K562 (cell line): ENCODE results near the gene LIPT1. TPM values are rescaled to one million over a fixed set of nuclear protein-coding genes. Genes with fewer than 3 reads are reported as not detected.

ENCODE experiments used
- BCOR ChIP-seq: fragments of 450-650 bp; IDR thresholded peaks from 2 replicates; pipeline ENCODE4 v1.6.1; 2016
- CBFA2T2 ChIP-seq: fragments of 450-650 bp; conservative IDR thresholded peaks from 2 replicates; pipeline ENCODE4 v1.6.1; 2017; ENCODE audit warnings: mild to moderate bottlenecking
- HSF4 ChIP-seq: fragments of 250-450 bp; sonication (Bioruptor Pico); IDR thresholded peaks from 2 replicates; pipeline ENCODE4 v2.1.2; 2022; ENCODE audit warnings: mild to moderate bottlenecking, moderate library complexity, borderline replicate concordance
- L3MBTL2 ChIP-seq: fragments of 450-650 bp; IDR thresholded peaks from 2 replicates; pipeline ENCODE4 v1.6.1; 2016; ENCODE audit warnings: mild to moderate bottlenecking, moderate library complexity
- MAFF ChIP-seq: IDR thresholded peaks from 2 replicates; pipeline ENCODE4 v1.6.1; 2012; ENCODE audit warnings: low read length, improper control_type of control experiment
- MYBL2 ChIP-seq, 2 experiments: fragments of 450-650 bp in 1 of 2; sonication (generic) in 1 of 2; formaldehyde crosslinking in 1 of 2; IDR thresholded peaks; 2 replicates each; pipeline versions ENCODE4 v1.6.1 to v1.8.1; 2017 to 2022; ENCODE audit warnings: borderline replicate concordance in 1 of 2, inconsistent platforms in 1 of 2, low read depth in 1 of 2, mild to moderate bottlenecking in 1 of 2, missing genetic modification reagents in 1 of 2, moderate library complexity in 1 of 2
- NR2C2 ChIP-seq, 2 experiments: fragments of 200-800 bp in 1 of 2; sonication (Bioruptor generic) in 1 of 2; sonication (generic) in 1 of 2; formaldehyde crosslinking in 1 of 2; IDR thresholded peaks; 2 replicates each; pipeline versions ENCODE4 v1.6.1 to v1.8.0; 2016 to 2022; ENCODE audit warnings: mild to moderate bottlenecking in 1 of 2, missing compliant biosample characterization in 1 of 2, missing genetic modification characterization in 1 of 2, missing genetic modification reagents in 1 of 2
- RBBP5 ChIP-seq: fragments of 200-600 bp; sonication (generic); IDR thresholded peaks from 2 replicates; pipeline ENCODE4 v1.6.1; 2012; ENCODE audit warnings: borderline replicate concordance, mild to moderate bottlenecking, low read length, control low read depth, inconsistent platforms; ENCODE audit not compliant: insufficient read depth, poor library complexity, severe bottlenecking
- RBM25 ChIP-seq: fragments of 200-400 bp; formaldehyde crosslinking; IDR thresholded peaks from 2 replicates; pipeline ENCODE4 v1.6.1; 2018; ENCODE audit warnings: low read length, low read depth, moderate library complexity; ENCODE audit not compliant: severe bottlenecking
- RFX7 ChIP-seq: fragments of 250-450 bp; sonication (Bioruptor Pico); IDR thresholded peaks from 2 replicates; pipeline ENCODE4 v1.5.1; 2021; ENCODE audit warnings: mild to moderate bottlenecking
- STAG1 ChIP-seq: sonication (generic); formaldehyde crosslinking; IDR thresholded peaks from 2 replicates; pipeline ENCODE4 v1.5.0; 2020; ENCODE audit warnings: missing genetic modification reagents, borderline replicate concordance
- TBL1XR1 ChIP-seq, 2 experiments: IDR thresholded peaks; 2 replicates each; pipeline ENCODE4 v1.6.1; 2012; ENCODE audit warnings: improper control_type of control experiment in 2 of 2, low read length in 2 of 2, mild to moderate bottlenecking in 1 of 2
- ZBTB5 ChIP-seq: fragments of 450-650 bp; IDR thresholded peaks from 2 replicates; pipeline ENCODE4 v1.6.1; 2017; ENCODE audit warnings: antibody characterized with exemption
- ZNF785 ChIP-seq: fragments of 250-450 bp; sonication (Bioruptor Pico); IDR thresholded peaks from 2 replicates; pipeline ENCODE4 v1.4.0; 2020; ENCODE audit warnings: mild to moderate bottlenecking
- polyA plus RNA-seq, 8 experiments: library from polyadenylated mRNA; depleted of rRNA in 4 of 8; stranded (reverse) in 5 of 8; unstranded in 3 of 8; fragments of >200 nt; fragmentation: Nextera tagmentation in 2 of 8; fragmentation: Illumina TruSeq in 1 of 8; extraction: Ambion mirVana in 2 of 8; extraction: Trizol in 1 of 8; gene quantifications; 2 replicates each; pipeline versions ENCODE4 v1.2.1 to v1.2.3, GENCODE V29; 2011 to 2014; ENCODE audit warnings: inconsistent platforms in 1 of 8, missing spikeins in 1 of 8
- total RNA-seq, 7 experiments: library from RNA; depleted of rRNA in 6 of 7; stranded (reverse); fragments of >200 nt in 6 of 7; fragmentation: Illumina TruSeq in 2 of 7; extraction: Trizol in 2 of 7; gene quantifications; 2 replicates each; pipeline versions ENCODE4 v1.2.1 to v1.2.3, GENCODE V29; 2011 to 2021; ENCODE audit warnings: low replicate concordance in 1 of 7
- TF ChIP-seq, protein P1 (sequence below): fragments of 250-450 bp; sonication (Bioruptor Pico); IDR thresholded peaks from 2 replicates; pipeline ENCODE4 v1.4.0; 2020
- TF ChIP-seq, protein P2 (sequence below): sonication (generic); formaldehyde crosslinking; IDR thresholded peaks from 2 replicates; pipeline ENCODE4 v1.8.0; 2022; ENCODE audit warnings: mild to moderate bottlenecking, missing genetic modification reagents

LIPT1 gene
- total and polyA plus RNA-seq, 9 of the 15 experiments (the other 6 are each of a cell fraction or from before 2014, with no cell fraction given) = 6.4 to 18.3 (median 11.6) TPM

GRCh38 chr2:99141110-99142108 lies 13.4 kb upstream of the LIPT1 start, which contains the start of gene C2orf15 (continued):
- TF ChIP-seq, protein P1, sequence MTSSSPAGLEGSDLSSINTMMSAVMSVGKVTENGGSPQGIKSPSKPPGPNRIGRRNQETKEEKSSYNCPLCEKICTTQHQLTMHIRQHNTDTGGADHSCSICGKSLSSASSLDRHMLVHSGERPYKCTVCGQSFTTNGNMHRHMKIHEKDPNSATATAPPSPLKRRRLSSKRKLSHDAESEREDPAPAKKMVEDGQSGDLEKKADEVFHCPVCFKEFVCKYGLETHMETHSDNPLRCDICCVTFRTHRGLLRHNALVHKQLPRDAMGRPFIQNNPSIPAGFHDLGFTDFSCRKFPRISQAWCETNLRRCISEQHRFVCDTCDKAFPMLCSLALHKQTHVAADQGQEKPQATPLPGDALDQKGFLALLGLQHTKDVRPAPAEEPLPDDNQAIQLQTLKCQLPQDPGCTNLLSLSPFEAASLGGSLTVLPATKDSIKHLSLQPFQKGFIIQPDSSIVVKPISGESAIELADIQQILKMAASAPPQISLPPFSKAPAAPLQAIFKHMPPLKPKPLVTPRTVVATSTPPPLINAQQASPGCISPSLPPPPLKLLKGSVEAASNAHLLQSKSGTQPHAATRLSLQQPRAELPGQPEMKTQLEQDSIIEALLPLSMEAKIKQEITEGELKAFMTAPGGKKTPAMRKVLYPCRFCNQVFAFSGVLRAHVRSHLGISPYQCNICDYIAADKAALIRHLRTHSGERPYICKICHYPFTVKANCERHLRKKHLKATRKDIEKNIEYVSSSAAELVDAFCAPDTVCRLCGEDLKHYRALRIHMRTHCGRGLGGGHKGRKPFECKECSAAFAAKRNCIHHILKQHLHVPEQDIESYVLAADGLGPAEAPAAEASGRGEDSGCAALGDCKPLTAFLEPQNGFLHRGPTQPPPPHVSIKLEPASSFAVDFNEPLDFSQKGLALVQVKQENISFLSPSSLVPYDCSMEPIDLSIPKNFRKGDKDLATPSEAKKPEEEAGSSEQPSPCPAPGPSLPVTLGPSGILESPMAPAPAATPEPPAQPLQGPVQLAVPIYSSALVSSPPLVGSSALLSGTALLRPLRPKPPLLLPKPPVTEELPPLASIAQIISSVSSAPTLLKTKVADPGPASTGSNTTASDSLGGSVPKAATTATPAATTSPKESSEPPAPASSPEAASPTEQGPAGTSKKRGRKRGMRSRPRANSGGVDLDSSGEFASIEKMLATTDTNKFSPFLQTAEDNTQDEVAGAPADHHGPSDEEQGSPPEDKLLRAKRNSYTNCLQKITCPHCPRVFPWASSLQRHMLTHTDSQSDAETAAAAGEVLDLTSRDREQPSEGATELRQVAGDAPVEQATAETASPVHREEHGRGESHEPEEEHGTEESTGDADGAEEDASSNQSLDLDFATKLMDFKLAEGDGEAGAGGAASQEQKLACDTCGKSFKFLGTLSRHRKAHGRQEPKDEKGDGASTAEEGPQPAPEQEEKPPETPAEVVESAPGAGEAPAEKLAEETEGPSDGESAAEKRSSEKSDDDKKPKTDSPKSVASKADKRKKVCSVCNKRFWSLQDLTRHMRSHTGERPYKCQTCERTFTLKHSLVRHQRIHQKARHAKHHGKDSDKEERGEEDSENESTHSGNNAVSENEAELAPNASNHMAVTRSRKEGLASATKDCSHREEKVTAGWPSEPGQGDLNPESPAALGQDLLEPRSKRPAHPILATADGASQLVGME (CRISPR knock-in tag) = 0 out of 2 replicates have a peak, but pooled peaks have one; percentile 62
- TF ChIP-seq MYBL2 (IDR thresholded peaks at IDR 0.05; ENCODE audit: low read depth) = no peak
- no peak for TF ChIP-seq MYBL2 (CRISPR knock-in tag; IDR thresholded peaks at IDR 0.05; ENCODE audit: borderline replicate concordance)
- no peak for TF ChIP-seq TBL1XR1 (IDR thresholded peaks at IDR 0.05; ENCODE audit: low read length in 2 of 2)
- peak; percentile 24; the same call in 1 of the 2 replicates for TF ChIP-seq L3MBTL2
- TF ChIP-seq BCOR = no peak
- no peak for TF ChIP-seq NR2C2 (CRISPR knock-in tag; IDR thresholded peaks at IDR 0.05)
- no peak for TF ChIP-seq NR2C2 (tag; IDR thresholded peaks at IDR 0.05)
- no peak for TF ChIP-seq ZBTB5
- TF ChIP-seq RBBP5 = peak; percentile 57
- no peak for TF ChIP-seq ZNF785
- TF ChIP-seq HSF4 (CRISPR knock-in tag) = no peak
- TF ChIP-seq MAFF = no peak
- TF ChIP-seq, protein P2, sequence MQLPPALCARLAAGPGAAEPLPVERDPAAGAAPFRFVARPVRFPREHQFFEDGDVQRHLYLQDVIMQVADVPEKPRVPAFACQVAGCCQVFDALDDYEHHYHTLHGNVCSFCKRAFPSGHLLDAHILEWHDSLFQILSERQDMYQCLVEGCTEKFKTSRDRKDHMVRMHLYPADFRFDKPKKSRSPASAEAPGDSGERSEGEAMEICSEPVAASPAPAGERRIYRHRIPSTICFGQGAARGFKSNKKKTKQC (CRISPR knock-in tag) = peak; percentile 62
- TF ChIP-seq RBM25 = no peak
- TF ChIP-seq RFX7 (CRISPR knock-in tag) = no peak
- TF ChIP-seq CBFA2T2 = no peak
- TF ChIP-seq STAG1 (CRISPR knock-in tag) = no peak
